ENCODE measurements around the gene ZFAND2A.

The ZFAND2A gene

DNA sequence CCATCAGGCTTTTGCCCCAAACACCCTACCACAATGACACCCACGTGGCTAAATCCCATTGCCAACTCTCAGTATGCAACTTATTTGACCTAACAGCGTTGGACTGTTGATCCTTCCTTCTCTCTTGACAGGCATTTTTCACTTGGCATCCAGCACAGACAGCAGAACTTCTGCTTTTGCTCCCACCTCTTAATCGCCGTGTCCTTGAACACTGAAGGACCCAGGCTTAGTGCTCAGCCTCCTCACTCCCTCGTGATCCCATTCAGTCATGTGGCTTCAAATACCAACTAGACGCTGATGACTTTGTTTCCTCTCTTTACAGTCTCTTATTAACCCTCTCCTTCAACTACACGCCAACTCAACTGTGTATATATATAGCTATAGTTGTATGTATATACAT is 25.0 kb downstream of the ZFAND2A start:
- H3K79me2 ChIP-seq (ENCODE audit: insufficient read depth, low read length): no peaks in the 10 kb centered on the region
- no peaks in the 10 kb centered on the region for H3F3A ChIP-seq (ENCODE audit: insufficient read depth, low read length)
- H3K36me3 ChIP-seq (ENCODE audit: insufficient read depth, low read length): peaks cover 5% of the 10 kb centered on the region
- H3K4me3 ChIP-seq (ENCODE audit: low read depth, low read length, poor library complexity, severe bottlenecking): no peak overlapping the region
- peaks cover 19% of the 10 kb centered on the region for H3K4me1 ChIP-seq (ENCODE audit: insufficient read depth, low read length, severe bottlenecking)
- H3K9me3 ChIP-seq (ENCODE audit: low read length): no peaks in the 10 kb centered on the region
- no peak overlapping the region for H3K4me2 ChIP-seq (ENCODE audit: low read length)
- no peaks in the 10 kb centered on the region for H4K20me1 ChIP-seq (ENCODE audit: insufficient read depth, low read length)
- H3K27me3 ChIP-seq (ENCODE audit: insufficient read depth, low read length): no peaks in the 10 kb centered on the region
- no peak overlapping the region for H2AFZ ChIP-seq (ENCODE audit: low read length)
- no peak overlapping the region for H3K27ac ChIP-seq (ENCODE audit: low read depth, low read length, poor library complexity, severe bottlenecking)
- no peak for TF ChIP-seq EZH2 (IDR thresholded peaks at IDR 0.05; ENCODE audit: borderline replicate concordance, low read length)
- TF ChIP-seq, protein P1, sequence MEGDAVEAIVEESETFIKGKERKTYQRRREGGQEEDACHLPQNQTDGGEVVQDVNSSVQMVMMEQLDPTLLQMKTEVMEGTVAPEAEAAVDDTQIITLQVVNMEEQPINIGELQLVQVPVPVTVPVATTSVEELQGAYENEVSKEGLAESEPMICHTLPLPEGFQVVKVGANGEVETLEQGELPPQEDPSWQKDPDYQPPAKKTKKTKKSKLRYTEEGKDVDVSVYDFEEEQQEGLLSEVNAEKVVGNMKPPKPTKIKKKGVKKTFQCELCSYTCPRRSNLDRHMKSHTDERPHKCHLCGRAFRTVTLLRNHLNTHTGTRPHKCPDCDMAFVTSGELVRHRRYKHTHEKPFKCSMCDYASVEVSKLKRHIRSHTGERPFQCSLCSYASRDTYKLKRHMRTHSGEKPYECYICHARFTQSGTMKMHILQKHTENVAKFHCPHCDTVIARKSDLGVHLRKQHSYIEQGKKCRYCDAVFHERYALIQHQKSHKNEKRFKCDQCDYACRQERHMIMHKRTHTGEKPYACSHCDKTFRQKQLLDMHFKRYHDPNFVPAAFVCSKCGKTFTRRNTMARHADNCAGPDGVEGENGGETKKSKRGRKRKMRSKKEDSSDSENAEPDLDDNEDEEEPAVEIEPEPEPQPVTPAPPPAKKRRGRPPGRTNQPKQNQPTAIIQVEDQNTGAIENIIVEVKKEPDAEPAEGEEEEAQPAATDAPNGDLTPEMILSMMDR (IDR thresholded peaks at IDR 0.05; ENCODE audit: low read length): no peak
- no peak overlapping the region for H3K9ac ChIP-seq (ENCODE audit: low read length)
- H3K9me2 ChIP-seq (ENCODE audit: low read depth, low read length): no peaks in the 10 kb centered on the region

DNA sequence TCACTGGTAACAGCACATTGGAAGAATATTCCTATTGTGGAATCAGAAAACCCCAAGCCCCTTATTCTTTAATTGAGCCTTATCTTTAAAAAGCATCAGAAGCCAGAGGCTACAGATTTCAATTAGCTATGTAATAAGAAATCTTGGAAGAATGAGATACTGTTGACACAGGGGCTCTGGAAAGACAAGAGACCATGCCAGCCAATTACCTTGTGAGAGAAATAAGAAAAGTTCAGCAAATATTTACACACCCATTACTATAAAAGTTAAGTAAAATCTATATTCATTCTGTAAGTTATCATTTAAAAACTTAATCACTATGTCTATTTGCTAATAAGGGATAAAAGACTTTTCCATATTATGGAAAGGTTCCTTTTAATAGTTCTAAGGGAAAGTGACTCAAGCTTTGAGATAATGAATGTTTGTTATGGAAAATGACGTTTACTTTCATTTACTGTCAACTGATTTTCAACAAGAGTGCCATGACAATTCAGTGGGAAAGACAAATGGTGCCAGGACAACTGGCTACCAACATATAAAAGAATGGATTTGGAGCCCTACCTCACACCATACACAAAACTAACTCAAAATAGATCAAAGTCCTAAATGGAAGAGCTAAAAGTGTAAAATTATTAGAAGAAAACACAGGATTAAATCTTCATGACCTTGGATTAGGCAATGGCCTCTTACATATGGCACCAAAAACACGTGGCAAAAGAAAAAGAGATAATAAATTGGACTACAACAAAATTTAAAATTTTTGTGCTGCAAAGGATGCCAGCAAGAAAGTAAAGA is 28.3 kb downstream of the ZFAND2A start:
- Histone ChIP-seq H3F3A (ENCODE audit: insufficient read depth, low read length) (no peaks in the 10 kb centered on the region), H3K79me2 (ENCODE audit: insufficient read depth, low read length) (no peaks in the 10 kb centered on the region), H3K27ac (ENCODE audit: low read depth, low read length, poor library complexity, severe bottlenecking) (no peak overlapping the region), H3K9me3 (ENCODE audit: low read length) (no peaks in the 10 kb centered on the region), H3K27me3 (ENCODE audit: insufficient read depth, low read length) (no peaks in the 10 kb centered on the region), H3K36me3 (ENCODE audit: insufficient read depth, low read length) (peaks cover 5% of the 10 kb centered on the region), H3K4me1 (ENCODE audit: insufficient read depth, low read length, severe bottlenecking) (peaks cover 1% of the 10 kb centered on the region), H3K9me2 (ENCODE audit: low read depth, low read length) (no peaks in the 10 kb centered on the region), H3K4me2 (ENCODE audit: low read length) (no peak overlapping the region), H3K9ac (ENCODE audit: low read length) (no peak overlapping the region), H3K4me3 (ENCODE audit: low read depth, low read length, poor library complexity, severe bottlenecking) (no peak overlapping the region), H2AFZ (ENCODE audit: low read length) (no peak overlapping the region), H4K20me1 (ENCODE audit: insufficient read depth, low read length) (no peaks in the 10 kb centered on the region)
- no peak for TF ChIP-seq EZH2 (IDR thresholded peaks at IDR 0.05; ENCODE audit: borderline replicate concordance, low read length)
- TF ChIP-seq, protein P1 (IDR thresholded peaks at IDR 0.05; ENCODE audit: low read length): no peak

DNA sequence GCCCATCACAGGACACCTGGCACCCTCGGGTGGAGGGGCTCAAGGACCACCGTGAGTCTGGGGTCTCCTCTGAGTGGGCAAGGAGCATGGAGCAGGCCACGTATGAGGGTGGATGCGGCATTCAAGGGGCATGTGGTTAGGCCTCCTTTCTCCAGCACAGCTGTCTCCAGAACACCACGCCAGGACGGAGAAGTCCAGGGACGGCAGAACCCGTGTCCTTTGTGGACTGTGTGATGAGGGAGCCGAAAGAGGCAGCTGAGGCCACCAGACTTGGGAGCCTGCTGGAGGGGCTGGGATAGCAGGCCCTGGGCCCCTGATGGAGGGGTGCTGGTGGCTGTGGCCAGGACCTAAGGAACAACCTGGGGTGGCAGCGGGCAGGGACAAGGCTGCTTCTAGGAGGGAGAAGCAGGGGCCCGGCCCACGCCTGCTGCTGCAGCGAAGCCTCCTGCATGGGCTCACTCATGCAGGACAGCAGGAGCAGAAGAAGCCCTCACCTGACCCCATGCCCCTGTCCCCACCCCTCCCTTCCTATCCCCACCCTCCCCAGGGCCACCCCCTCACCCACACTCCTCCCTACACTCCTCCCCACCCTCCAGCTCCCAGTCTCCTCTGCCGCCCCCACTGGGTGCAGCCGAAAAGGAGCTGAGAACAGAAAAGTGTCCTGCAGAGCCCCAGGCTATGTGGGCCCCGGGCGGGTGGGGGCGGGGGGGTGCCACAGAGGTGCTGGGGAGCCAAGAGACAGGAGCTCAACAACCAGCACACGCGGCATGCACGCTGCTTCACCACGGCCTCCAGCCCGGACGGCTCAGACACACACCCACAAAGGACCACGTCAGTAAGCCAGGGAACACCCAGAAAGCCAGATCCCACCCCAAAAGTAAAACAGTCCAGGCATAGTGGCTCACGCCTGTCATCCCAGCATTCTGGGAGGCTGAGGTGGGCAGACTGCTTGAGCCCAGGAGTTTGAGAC is 29.7 kb downstream of the ZFAND2A start:
- Histone ChIP-seq H3K4me2 (ENCODE audit: low read length) (no peak overlapping the region), H3K36me3 (ENCODE audit: insufficient read depth, low read length) (peaks cover 7% of the 10 kb centered on the region), H3K4me1 (ENCODE audit: insufficient read depth, low read length, severe bottlenecking) (no peaks in the 10 kb centered on the region), H3K27ac (ENCODE audit: low read depth, low read length, poor library complexity, severe bottlenecking) (no peak overlapping the region), H4K20me1 (ENCODE audit: insufficient read depth, low read length) (no peaks in the 10 kb centered on the region), H3K9me2 (ENCODE audit: low read depth, low read length) (no peaks in the 10 kb centered on the region), H3K27me3 (ENCODE audit: insufficient read depth, low read length) (no peaks in the 10 kb centered on the region), H3K9ac (ENCODE audit: low read length) (no peak overlapping the region), H3F3A (ENCODE audit: insufficient read depth, low read length) (no peaks in the 10 kb centered on the region), H3K79me2 (ENCODE audit: insufficient read depth, low read length) (no peaks in the 10 kb centered on the region), H2AFZ (ENCODE audit: low read length) (no peak overlapping the region), H3K9me3 (ENCODE audit: low read length) (no peaks in the 10 kb centered on the region), H3K4me3 (ENCODE audit: low read depth, low read length, poor library complexity, severe bottlenecking) (no peak overlapping the region)
- TF ChIP-seq EZH2 (IDR thresholded peaks at IDR 0.05; ENCODE audit: borderline replicate concordance, low read length): no peak
- TF ChIP-seq, protein P1 (IDR thresholded peaks at IDR 0.05; ENCODE audit: low read length): no peak

Measured in OCI-LY1 (cell line).